ENCODE data around the gene LPCAT1.

Gene LPCAT1

DNA sequence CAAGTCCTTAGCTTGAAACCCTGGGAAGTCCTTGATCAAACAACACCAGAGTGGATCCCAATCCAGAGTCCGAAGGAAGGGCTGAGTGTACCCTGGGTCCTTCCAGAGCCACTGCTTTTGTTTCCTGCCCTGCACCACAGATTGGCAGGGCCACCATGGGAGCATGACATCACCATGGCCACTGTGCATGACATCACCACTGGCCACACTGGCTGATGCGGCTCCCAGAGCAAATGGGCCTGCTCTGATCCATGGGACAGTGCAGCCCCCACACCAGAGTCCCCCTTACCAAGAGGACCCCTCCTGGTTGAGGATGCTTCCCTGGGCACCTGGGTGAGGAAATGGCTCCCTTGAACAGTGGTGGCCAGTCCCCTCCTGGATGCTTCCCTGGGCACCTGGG is 88.4 kb downstream of the LPCAT1 start:
- no peak overlapping the region for H3K4me3 ChIP-seq (replicated peaks in 1 of 2; ENCODE audit: low read depth in 2 of 2, low read length in 2 of 2)
- DNase-seq (ENCODE audit: low read depth in 2 of 2), result no peak
- no peak for TF ChIP-seq CTCF (IDR thresholded peaks at IDR 0.05; ENCODE audit: low read depth, low read length)

GRCh38 chr5:1432296-1432695 is 91.5 kb downstream of the LPCAT1 start:
- no peak for DNase-seq (ENCODE audit: low read depth in 2 of 2)

DNA sequence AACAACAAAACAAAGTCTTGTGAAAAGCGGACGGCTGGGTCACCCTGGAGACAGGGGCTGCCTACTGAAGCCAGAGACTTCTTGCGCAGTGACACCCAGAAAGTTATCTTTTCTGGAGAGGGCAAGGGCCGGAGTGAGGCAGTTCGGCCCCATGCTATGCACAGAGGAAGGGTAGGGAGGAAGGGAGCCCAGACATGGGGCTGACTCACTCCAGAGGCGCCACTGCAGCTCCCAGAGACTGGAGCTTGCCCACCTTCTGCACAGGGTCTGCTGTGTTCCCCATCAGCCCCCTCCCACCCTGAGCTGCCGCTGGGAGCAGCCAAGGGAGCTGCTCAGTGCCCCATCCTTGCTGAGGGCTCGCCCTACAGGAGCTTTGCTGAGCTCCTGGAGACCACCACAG is 91.9 kb downstream of the LPCAT1 start:
- DNase-seq (ENCODE audit: low read depth in 2 of 2), result no peak
- no peak for TF ChIP-seq CTCF (IDR thresholded peaks at IDR 0.05; ENCODE audit: low read depth, low read length)
- H3K4me3 ChIP-seq (replicated peaks in 1 of 2; ENCODE audit: low read depth in 2 of 2, low read length in 2 of 2), result no peak overlapping the region

More at GRCh38 chr5:1432296-1432695, 91.5 kb downstream of the LPCAT1 start:
- no peak overlapping the region for H3K4me3 ChIP-seq (replicated peaks in 1 of 2; ENCODE audit: low read depth in 2 of 2, low read length in 2 of 2)
- no peak for TF ChIP-seq CTCF (IDR thresholded peaks at IDR 0.05; ENCODE audit: low read depth, low read length)

GRCh38 chr5:1431021-1431811 is 92.5 kb downstream of the LPCAT1 start:
- no peak for TF ChIP-seq CTCF (IDR thresholded peaks at IDR 0.05; ENCODE audit: low read depth, low read length)
- no peak for DNase-seq (ENCODE audit: low read depth in 2 of 2)
- H3K4me3 ChIP-seq (replicated peaks in 1 of 2; ENCODE audit: low read depth in 2 of 2, low read length in 2 of 2), result no peak overlapping the region

DNA sequence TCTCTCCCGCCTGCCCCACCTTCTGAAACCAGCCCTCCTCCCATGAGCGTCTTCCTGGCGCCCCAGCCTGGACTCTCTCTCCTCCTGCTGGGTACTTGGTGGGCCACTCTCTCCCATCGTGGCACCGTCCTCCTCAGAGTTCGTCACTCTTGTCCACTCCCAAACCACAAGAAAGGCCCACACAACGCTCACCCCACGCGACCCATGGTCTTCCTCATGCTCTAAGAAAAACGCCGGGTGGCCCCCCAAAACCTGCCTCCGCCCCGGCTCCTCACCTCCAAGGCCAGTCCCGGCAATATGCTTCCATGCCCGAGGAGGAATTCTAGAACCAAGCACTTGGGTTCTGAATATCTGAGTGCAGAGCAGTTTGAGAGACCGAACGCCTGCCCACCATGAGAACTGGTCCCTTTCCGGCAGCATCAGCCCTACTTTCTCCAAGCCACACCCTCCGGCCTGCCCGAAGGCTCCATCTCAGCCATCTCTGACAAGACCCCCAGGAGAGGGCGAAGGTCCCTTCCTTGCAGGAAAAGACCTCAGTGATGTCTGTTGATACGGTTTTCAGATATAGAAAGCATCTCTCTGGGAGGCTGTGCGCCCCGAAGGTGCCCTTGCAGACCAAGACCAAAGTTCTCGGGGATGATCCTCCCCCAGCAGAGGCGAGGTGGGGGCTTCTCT is 93.5 kb downstream of the LPCAT1 start:
- DNase-seq (ENCODE audit: low read depth in 2 of 2), result no peak
- TF ChIP-seq CTCF (IDR thresholded peaks at IDR 0.05; ENCODE audit: low read depth, low read length), result no peak
- no peak overlapping the region for H3K4me3 ChIP-seq (replicated peaks in 1 of 2; ENCODE audit: low read depth in 2 of 2, low read length in 2 of 2)

DNA sequence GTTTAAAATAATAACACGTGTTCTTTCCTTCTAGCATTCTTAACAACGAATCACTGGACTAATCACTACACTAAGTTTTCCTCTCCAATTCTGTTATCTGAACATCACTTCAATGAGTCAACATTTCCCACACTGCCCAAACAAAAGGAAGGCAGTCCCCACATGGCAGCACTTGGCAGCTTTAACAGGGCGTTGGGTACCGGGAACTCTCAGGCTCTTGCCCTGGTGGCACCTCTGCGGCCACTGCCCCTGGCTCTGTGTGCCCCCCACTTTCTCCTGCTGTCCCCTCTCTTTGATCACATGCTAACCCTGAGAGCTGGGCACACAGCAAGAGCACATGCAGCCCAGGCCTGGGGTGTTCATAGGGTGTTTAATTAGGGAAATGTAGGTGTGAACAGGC is 94.3 kb downstream of the LPCAT1 start:
- DNase-seq (ENCODE audit: low read depth in 2 of 2), result no peak
- no peak for TF ChIP-seq CTCF (IDR thresholded peaks at IDR 0.05; ENCODE audit: low read depth, low read length)
- no peak overlapping the region for H3K4me3 ChIP-seq (replicated peaks in 1 of 2; ENCODE audit: low read depth in 2 of 2, low read length in 2 of 2)
